Measurements from ENCODE around the gene THSD4.
A peak's percentile ranks its signal among the peaks of the same experiment; 100 is the strongest.
"Not testable (repeated sequence)": the region's sequence is repeated elsewhere in the genome, so short reads cannot be mapped to it uniquely, and the experiment has no call there.

The THSD4 gene

DNA sequence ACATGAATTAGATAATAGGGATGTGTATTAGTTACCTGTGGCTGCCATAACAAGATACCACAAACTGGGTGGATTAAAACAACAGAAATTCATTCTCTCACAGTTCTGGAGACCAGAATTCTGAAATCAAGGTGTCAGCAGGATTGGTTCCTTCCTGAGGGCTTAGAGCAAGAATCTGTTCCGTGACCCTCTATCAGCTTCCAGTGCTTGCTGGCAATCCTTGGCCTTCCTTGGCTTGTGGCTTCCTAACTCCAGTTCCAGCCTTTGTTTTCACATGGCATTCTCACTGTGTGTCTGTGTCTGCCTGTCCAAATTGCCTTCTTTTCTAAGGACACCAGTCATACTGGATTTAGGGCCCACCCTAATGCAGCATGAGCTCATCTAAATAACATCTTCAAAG, 600.6 kb downstream of the THSD4 start:
- DNase-seq, result no peak

DNA sequence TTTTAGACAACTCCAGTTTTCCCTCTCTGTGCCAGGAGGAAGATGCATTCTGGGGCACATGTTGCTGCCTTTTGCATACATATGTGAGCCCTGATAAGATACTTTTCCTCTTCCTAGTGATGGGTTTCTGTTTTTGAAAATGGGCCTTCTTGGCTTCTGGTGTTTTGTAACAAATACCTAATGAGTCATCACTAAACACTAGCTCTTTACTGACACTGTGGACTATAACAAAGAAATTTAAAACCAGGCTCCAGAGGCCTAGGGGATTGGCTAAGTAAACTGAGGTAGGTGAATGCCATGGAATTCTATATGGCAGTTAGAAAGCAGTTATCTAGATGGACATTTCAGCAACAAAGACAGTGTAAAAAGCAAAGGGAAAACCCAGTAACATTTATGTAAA, 601.7 kb downstream of the THSD4 start:
- no peak for DNase-seq

- DNase-seq, result no peak
Observed at GRCh38 chr15:71718116-71718910, 603.0 kb downstream of the THSD4 start.

GRCh38 chr15:71723344-71723743, 608.1 kb downstream of the THSD4 start:
- DNase-seq, result no peak

GRCh38 chr15:71725207-71725955, 610.1 kb downstream of the THSD4 start:
- not testable (repeated sequence) for DNase-seq

DNA sequence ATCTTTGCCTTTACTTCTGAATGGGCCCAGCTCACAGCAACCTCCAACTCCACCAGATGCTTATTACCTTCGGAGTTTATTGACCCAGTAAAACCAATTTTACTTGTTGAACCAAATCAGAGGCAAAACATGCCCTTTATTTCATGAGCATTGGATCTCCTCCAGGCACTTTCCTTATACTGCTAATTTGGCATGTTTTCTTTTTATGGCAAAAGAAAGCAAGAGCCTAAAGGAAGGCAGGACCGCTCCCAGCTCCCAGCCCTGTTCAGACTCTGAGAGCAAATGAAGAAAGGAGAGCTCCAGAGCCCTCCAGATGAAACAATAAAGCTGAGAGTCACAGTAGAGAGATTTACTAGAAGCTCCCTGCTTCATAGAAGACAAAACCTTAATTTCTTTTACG, 613.6 kb downstream of the THSD4 start:
- no peak for DNase-seq

DNA sequence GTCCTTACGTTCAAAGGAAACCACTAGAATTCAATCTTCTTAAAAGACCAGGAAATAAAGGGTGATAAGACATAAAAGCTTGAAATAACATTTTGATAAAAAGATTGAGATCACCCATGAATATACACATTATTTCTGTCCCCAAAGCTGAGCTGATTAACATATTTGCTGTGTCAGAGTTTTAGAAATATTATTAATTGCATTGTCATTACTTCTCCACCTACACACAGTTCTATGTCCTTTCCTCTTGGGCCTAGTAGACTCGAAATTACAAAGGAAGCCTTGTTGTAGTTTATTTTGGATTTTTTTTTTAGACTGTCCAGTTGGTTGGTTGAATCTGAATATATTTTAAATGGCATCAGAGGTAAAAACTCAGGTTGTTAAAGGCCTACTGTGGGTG, 614.0 kb downstream of the THSD4 start:
- no peak for DNase-seq

DNA sequence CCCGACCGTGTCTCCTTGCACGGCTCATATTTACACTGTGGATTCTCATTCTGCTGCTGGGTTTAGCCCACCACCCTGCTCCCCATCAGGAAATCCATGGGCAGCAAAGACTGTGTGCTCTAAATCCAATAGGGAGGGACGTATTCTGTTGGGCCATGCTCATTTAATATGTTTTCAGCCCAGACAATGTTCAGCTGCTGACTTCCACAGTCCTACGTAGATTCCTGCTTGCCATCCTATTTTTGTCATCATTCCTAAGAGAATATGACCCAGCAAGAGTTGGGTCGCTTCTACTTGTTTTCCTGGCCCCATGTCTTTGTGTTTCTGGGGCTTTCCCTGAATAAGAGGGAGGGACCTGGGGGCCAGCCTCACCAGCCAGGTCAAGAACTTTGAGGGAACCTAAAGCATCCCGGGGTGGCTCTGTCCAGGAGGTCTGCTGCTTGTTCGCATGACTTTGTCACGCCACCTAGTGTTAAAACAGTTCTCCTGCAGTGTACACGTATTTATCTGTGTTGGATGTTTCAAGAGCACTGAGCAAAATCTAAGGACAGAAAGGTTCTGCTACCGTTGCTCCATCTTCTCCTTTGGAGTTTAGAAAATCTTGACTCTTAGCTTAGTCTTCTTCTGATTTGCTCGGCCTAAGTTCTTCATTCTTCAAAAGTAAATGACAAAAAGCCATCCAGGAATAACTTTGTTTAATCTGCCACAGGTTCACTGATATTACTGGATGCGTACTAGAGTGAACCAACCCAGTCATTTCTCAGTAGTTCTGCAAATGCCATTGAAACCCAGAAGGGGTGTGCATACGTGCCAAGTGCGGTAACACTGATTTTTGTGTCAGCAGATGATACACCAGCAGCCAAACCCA, 615.2 kb downstream of the THSD4 start:
- no peak for DNase-seq

- no peak for DNase-seq
Observed at GRCh38 chr15:71732636-71733035, 617.4 kb downstream of the THSD4 start.

- DNase-seq, result no peak
Observed at GRCh38 chr15:71733122-71733521, 617.9 kb downstream of the THSD4 start.

- no peak for DNase-seq
Observed at GRCh38 chr15:71734709-71735384, 619.6 kb downstream of the THSD4 start.

DNA sequence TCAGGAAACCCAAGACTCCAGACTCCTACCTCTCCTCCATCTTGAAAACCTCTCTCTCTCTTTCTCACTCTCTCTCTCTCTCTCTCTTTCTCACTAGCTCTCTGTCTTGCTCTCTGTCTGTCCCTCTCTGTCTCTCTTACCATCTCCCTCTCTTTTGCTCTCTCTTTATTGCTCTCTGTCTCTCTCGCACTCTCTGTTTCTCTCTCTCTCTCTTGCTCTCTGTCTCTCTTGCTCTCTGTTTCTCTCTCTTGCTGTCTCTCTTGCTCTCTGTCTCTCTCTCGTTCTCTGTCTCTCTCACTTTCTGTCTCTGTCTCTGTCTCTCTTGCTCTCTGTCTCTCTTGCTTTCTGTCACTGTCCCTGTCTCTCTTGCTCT, 620.1 kb downstream of the THSD4 start:
- DNase-seq, result no peak

DNA sequence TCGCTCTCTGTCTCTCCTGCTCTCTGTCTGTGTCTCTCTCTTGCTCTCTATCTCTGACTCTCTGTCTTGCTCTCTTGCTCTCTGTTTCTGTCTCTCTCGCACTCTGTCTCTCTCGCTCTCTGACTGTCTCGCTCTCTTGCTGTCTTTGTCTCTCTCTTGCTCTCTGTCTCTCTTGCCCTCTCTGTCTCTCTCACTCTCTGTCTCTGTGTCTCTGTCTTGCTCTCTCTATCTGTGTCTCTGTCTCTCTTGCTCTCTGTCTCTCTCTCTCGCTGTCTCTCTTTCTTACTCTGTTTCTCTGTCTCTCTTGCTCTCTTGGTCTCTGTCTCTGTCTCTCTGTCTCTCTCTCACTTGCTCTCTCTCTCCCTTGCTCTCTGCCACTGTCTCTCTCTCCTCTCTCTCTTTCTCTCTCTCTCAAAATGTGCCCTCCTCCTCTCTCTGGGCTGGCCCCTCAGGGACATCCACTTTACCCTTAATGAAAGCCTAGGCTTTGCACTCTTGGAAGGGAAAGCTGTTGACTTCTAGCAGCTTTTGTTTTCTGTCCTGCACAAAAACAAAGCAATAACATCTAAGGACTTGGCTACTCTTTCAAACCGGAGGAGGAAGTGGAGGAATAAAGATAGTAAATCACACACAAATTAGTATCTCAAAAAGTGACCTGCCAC, 621.1 kb downstream of the THSD4 start:
- no peak for DNase-seq

DNA sequence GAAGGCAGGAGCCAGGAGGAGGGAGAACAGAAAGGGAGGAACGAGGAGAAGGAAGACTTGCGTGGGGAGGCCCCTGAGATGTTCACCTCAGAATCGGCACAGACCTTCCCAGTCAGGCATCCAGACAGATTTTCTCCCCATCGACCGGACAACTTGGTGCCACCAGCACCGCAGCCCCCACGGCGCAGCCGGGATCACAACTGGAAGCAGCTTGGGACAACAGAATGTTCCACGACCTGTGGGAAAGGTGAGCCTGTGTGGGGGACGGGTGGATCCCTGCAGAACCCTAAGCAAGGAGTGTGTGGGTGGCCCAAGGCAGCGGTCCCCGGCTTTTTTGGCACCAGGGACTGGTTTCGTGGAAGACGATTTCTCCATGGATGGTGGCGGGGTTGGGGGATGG, 622.5 kb downstream of the THSD4 start:
- no peak for DNase-seq

DNA sequence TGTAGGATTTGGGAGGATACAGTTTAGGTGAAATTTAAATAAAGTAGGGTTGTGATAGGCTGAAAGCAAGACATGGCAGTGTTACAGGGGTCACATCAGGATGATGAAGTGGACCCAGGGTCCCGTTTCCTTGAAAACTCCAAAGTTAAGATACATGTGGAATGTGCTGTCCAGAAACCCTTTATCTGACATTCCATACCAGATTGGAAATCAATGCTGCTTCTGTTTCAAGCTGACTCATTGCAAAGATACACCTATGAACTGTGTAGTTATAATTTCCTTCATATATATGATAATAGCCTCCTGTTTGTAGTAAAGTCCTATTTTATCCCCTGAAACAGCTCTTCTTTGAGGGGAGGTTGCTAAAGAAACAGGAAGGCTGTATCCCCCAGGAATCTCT, 624.1 kb downstream of the THSD4 start:
- no peak for DNase-seq

DNA sequence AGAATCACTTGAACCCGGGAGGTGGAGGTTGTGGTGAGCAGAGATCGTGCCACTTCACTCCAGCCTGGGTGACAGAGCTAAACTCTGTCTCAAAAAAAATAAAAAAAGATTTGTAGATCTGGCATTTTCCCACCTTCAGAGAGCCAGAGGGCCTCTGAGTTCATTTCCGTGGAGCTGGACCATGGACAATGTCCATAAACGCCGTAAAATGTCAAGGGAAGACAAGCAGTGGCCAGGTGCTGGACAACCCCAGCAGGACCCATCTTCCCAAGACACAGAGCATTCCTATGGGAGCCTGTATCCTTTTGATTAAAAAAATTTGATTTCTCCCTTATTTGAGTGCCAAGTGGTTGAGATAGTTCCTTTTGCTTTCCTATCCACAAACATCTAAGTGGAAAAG, 627.7 kb downstream of the THSD4 start:
- no peak for DNase-seq

DNA sequence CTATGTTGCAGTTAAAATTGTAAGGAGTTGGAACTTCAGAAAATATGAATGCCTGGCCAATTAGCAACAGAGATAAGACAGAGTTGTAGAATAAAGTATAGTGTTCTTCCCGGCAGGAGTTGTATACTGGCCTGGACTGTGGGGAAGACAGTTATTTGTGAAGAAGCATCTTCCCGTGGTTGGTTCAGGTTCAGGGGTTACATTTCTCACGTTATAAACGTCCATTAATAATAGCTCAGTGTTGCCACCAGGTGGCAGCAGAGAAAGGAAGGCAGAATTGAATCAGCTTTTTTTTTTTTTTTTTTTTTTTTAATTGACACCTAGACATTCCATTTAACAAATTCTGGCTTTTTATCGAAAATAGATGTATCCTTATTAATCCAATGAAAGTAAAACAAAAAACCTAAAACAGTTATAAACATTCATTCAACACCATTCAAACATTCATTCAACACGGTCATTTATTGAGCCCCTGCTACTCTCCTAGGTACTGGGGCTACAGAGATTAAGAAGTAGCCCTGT, 628.7 kb downstream of the THSD4 start:
- DNase-seq, result peak in 1 of 2 donors; percentile 18

- no peak for DNase-seq
Observed at GRCh38 chr15:71746719-71747118, 631.4 kb downstream of the THSD4 start.

DNA sequence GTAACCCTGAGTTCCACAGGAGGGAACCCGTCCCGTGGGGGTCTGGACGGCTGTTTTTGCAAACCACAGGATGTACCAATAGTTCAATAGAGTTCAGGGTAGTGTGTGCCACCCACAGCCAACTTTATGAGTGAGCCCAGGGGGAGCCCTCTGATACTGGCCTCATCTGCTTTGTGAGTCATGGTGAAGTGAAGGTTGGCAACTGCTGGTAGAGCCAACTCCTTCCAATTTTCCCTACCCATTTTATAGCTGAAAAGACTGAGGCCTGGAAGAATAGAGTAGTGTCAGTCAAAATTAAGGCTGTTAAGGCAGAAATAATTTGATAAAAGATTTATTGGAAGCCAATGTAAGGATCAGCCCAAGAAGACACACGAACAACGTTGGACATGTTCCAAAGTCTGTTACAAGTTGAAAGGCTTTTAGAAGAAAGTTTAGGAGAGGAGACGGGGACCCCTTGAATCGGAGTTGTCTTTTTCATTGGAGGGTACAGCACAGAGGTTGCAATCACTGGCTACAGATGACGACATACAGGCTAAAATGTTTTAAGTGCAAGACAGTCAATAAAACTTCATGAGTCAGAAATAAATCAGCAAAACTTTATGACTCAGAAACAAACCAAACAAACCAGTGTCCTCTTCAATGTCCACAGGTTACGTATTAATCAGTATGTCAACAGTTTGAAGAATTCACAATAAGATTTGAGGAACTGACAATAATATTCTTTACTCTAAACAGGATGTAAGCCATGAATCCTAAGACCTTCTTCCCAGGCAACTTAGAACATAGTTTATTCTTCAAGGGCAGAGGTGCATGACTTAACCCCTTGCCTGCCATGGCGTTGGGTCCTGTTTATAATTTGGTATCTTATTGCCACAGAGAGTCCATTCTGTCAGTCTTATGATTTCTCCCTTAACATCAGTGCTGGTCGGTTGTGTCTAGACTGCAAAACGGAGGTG, 632.1 kb downstream of the THSD4 start:
- no peak for DNase-seq

- no peak for DNase-seq
Observed at GRCh38 chr15:71748293-71748718, 633.0 kb downstream of the THSD4 start.

DNA sequence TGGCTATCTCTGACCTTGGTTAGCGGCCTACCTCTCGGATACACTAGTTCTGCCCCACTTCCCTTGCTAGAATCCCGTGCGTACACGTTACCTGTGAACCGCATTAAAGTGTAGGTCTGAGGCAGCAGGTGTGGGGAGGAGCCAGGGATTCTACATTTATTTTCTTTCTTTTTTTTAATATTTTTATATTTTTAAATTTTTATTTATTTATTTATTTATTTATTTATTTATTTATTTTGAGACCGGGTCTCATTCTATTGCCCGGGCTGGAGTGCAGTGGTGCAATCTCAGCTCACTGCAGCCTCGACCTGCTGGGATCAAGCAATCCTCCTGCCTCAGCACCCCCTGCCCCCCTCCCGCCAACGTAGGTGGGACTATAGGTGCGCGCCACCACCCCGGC, 634.2 kb downstream of the THSD4 start:
- DNase-seq, result no peak

All from bone marrow (tissue), 2 donors.